Measurements from ENCODE around the gene AP3D1.
A peak's percentile ranks its signal among the peaks of the same experiment; 100 is the strongest.

The AP3D1 gene

DNA sequence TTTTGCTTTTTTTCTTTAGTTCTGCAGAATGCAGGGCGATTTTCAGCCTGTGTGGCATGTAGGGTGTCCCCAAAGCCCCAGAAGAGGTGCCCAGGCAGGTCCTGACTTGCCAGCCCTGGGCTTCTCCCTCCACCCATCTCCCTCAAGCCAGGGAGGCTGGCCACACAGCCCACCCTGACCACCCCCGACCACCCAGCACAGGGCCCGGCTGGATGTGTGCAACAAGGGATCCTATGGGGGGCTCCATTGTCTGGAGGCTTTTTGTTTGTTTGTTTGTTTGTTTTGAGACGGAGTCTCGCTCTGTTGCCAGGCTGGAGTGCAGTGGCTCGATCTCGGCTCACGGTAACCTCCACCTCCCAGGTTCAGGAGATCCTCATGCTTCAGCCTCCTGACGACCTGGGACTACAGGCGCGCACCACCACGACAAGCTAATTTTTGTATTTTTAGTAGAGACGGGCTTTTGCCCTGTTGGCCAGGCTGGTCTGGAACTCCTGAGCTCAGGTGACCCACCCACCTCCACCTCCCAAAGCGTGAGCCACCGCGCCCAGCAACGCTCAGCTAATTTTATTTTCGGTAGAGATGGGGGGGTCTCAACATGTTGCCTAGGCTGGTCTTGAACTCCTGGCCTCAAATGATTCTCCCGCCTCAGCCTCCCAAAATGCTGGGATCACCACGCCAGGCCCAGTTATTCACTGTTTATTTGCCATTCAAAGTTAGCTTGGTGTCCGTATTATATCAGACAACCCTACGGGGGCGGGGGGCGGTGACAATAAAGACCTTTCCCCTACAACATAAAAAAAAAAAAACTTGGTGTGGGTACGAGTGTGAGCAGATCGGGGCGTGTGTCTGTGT is 92.6 kb downstream of the AP3D1 start:
- no peak for DNase-seq

GRCh38 chr19:2057484-2058469 is 93.6 kb downstream of the AP3D1 start:
- no peak for DNase-seq

- no peak for DNase-seq
Measured at GRCh38 chr19:2056837-2057192, 94.6 kb downstream of the AP3D1 start.

- no peak for DNase-seq
Measured at GRCh38 chr19:2055931-2056836, 95.2 kb downstream of the AP3D1 start.

- DNase-seq: no peak
Measured at GRCh38 chr19:2054763-2055162, 96.6 kb downstream of the AP3D1 start.

- DNase-seq: no peak
Measured at GRCh38 chr19:2053601-2054389, 97.6 kb downstream of the AP3D1 start.

DNA sequence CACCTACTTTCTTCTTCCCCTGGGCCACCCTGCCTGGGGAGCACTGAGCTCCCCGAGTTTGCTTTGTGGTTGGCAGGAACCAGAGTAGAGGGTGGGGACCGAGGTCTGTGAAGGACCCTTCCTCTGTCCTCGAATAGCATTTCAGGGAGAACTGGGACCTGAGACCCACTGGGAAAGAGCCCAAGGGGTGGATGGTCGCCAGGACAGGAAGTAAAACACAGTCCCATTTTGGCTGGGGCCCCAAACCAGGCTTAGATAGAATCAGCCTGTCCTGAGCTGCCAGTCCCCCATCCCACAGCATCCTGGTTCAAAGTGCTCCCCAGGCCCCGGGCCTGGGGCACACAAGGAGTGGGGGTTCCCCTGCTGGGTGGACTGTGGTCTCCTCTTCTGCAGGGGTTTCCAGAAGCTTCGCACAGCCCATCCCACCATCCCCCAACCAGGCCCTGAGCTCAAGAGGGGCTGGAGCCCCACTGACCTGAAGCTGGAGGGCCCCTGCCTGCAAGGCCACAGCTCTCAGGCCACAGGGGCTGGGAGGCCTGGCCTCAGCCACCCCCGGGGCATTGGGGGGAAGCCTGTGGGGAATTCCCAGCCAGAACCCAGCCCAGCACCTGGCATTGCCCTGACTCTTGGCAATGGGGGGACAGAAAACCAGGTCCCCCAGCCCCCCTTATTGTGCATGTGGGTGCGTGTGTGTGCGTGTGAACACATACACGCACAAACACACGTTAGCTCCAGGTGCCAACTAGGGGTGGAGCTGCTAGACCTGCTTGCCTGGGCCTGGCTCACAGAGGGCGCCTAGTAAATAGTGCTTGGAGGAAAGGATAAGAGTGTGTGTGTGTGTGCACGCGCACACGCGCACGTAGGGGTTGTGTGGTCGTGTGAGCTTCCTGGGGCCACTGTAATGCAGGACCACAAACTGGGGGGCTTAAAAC is 99.3 kb downstream of the AP3D1 start:
- no peak for DNase-seq

GRCh38 chr19:2050991-2051772 is 100.2 kb downstream of the AP3D1 start, which contains the start of gene MKNK2:
Gene MKNK2, minus strand, starts transcription at chr19:2051244. Its CDS starts 393 bp downstream, at chr19:2050851.
- DNase-seq: peak; percentile 87

Measured in NCI-H2107 (cell line).